NCI-H526 treated with DMSO at 0.1 percent for 48 hours (cell line): Measurements from ENCODE around the gene FRAS1.
A peak's percentile ranks its signal among the peaks of the same experiment; 100 is the strongest.
"Not testable (repeated sequence)": the region's sequence is repeated elsewhere in the genome, so short reads cannot be mapped to it uniquely, and the experiment has no call there.

ENCODE experiments used
- DNase-seq: peaks from one replicate; lab custom pipeline; 2025; lab: John Stamatoyannopoulos, UW

Gene FRAS1

GRCh38 chr4:78057600-78058550 lies 752 bp downstream of the FRAS1 start:
- DNase-seq = no peak

- peak; percentile 8 for DNase-seq
These were observed 1.7 kb downstream of the FRAS1 start for GRCh38 chr4:78058591-78059523.

GRCh38 chr4:78059524-78059889 lies 2.4 kb downstream of the FRAS1 start:
- peak; percentile 52 for DNase-seq

- no peak for DNase-seq
These were observed 2.8 kb downstream of the FRAS1 start for GRCh38 chr4:78059938-78060337.

- DNase-seq = no peak
These were observed 4.9 kb downstream of the FRAS1 start for GRCh38 chr4:78061939-78062570.

GRCh38 chr4:78065508-78066192 lies 8.5 kb downstream of the FRAS1 start:
- DNase-seq = no peak

GRCh38 chr4:78068481-78068880 lies 11.4 kb downstream of the FRAS1 start:
- no peak for DNase-seq

GRCh38 chr4:78069319-78069718 lies 12.2 kb downstream of the FRAS1 start:
- DNase-seq = no peak

GRCh38 chr4:78069859-78070258 lies 12.7 kb downstream of the FRAS1 start:
- no peak for DNase-seq

- no peak for DNase-seq
These were observed 13.7 kb downstream of the FRAS1 start for GRCh38 chr4:78070731-78071282.

GRCh38 chr4:78074759-78075158 lies 17.6 kb downstream of the FRAS1 start:
- DNase-seq = no peak

- no peak for DNase-seq
These were observed 18.9 kb downstream of the FRAS1 start for GRCh38 chr4:78075986-78076385.

GRCh38 chr4:78078101-78078500 lies 21.0 kb downstream of the FRAS1 start:
- DNase-seq = no peak

GRCh38 chr4:78079726-78080430 lies 22.8 kb downstream of the FRAS1 start:
- no peak for DNase-seq

- DNase-seq = no peak
These were observed 24.4 kb downstream of the FRAS1 start for GRCh38 chr4:78081541-78081940.

- no peak for DNase-seq
These were observed 25.9 kb downstream of the FRAS1 start for GRCh38 chr4:78083035-78083434.

- DNase-seq = no peak
These were observed 34.4 kb downstream of the FRAS1 start for GRCh38 chr4:78091534-78091933.

GRCh38 chr4:78092350-78092749 lies 35.2 kb downstream of the FRAS1 start:
- DNase-seq = not testable (repeated sequence)

GRCh38 chr4:78092850-78093249 lies 35.7 kb downstream of the FRAS1 start:
- DNase-seq = no peak

- no peak for DNase-seq
These were observed 38.0 kb downstream of the FRAS1 start for GRCh38 chr4:78095081-78095480.

GRCh38 chr4:78099058-78099457 lies 41.9 kb downstream of the FRAS1 start:
- DNase-seq = no peak
